Keratinocyte (primary cell): ENCODE data around the gene C2CD5.

Source experiments
- EZH2 ChIP-seq: IDR thresholded peaks from one replicate; pipeline ENCODE4 v1.6.1; 2012; ENCODE audit warnings: inconsistent platforms, mild to moderate bottlenecking, low read length, moderate library complexity
- TF ChIP-seq, protein P1 (sequence below), 3 experiments: IDR thresholded peaks in 1 of 3; conservative IDR thresholded peaks in 1 of 3; optimal IDR thresholded peaks in 1 of 3; 2 replicates in 2 of 3; 3 replicates in 1 of 3; pipeline versions ENCODE3 to v1.5.1; 2011; ENCODE audit warnings: low read length in 3 of 3, mild to moderate bottlenecking in 3 of 3, moderate library complexity in 2 of 3, control low read depth in 1 of 3, inconsistent platforms in 1 of 3; ENCODE audit not compliant: insufficient read depth in 2 of 3; ENCODE audit errors: extremely low read depth in 1 of 3

- TF ChIP-seq, protein P1, sequence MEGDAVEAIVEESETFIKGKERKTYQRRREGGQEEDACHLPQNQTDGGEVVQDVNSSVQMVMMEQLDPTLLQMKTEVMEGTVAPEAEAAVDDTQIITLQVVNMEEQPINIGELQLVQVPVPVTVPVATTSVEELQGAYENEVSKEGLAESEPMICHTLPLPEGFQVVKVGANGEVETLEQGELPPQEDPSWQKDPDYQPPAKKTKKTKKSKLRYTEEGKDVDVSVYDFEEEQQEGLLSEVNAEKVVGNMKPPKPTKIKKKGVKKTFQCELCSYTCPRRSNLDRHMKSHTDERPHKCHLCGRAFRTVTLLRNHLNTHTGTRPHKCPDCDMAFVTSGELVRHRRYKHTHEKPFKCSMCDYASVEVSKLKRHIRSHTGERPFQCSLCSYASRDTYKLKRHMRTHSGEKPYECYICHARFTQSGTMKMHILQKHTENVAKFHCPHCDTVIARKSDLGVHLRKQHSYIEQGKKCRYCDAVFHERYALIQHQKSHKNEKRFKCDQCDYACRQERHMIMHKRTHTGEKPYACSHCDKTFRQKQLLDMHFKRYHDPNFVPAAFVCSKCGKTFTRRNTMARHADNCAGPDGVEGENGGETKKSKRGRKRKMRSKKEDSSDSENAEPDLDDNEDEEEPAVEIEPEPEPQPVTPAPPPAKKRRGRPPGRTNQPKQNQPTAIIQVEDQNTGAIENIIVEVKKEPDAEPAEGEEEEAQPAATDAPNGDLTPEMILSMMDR (optimal IDR thresholded peaks at IDR 0.05 in 1 of 3, IDR thresholded peaks at IDR 0.05 in 1 of 3, conservative IDR thresholded peaks at IDR 0.05 in 1 of 3; ENCODE audit: extremely low read depth in 1 of 3, insufficient read depth in 2 of 3, low read length in 3 of 3): no peak
- TF ChIP-seq EZH2: no peak
These were observed 7.9 kb downstream of the C2CD5 start for GRCh38 chr12:22536346-22536945.
